GM12891 (cell line): ENCODE measurements around the gene KRT4.

ENCODE experiments used
- DNase-seq: peaks from one replicate; pipeline ENCODE4 v3.0.0; 2011; ENCODE audit warnings: low spot score; ENCODE audit not compliant: insufficient read length
- FAIRE-seq: peaks from 2 replicates; lab custom pipeline; 2011; peaks lifted over from hg19 to GRCh38; lab: Jason Lieb, UNC
- PAX5 ChIP-seq: IDR thresholded peaks from 2 replicates; pipeline ENCODE4 v1.6.1; 2011; ENCODE audit warnings: low read length, moderate library complexity, mild to moderate bottlenecking; ENCODE audit not compliant: insufficient read depth, severe bottlenecking
- POLR2A ChIP-seq: IDR thresholded peaks from 2 replicates; pipeline ENCODE4 v1.6.1; 2011; ENCODE audit warnings: low read depth, low read length, control low read depth
- POLR2AphosphoS5 ChIP-seq: IDR thresholded peaks from 2 replicates; pipeline ENCODE4 v1.6.1; 2011; ENCODE audit warnings: low read depth, low read length, control low read depth
- POU2F2 ChIP-seq: IDR thresholded peaks from 2 replicates; pipeline ENCODE4 v1.6.1; 2011; ENCODE audit warnings: low read depth, mild to moderate bottlenecking, control low read depth, low read length, moderate library complexity
- SPI1 ChIP-seq: IDR thresholded peaks from 2 replicates; pipeline ENCODE4 v1.6.1; 2011; ENCODE audit warnings: low read depth, low read length, control low read depth
- TAF1 ChIP-seq: IDR thresholded peaks from 2 replicates; pipeline ENCODE4 v1.6.1; 2011; ENCODE audit warnings: low read depth, low read length, control low read depth

KRT4 gene

GRCh38 chr12:52821826-52822660 is 8.1 kb upstream of the KRT4 start:
- no peak for DNase-seq
- TF ChIP-seq POLR2A (no peak), TAF1 (no peak), POLR2AphosphoS5 (no peak), POU2F2 (no peak), PAX5 (no peak), SPI1 (no peak)
- no peak for FAIRE-seq

- FAIRE-seq (no peak), DNase-seq (no peak)
- TF ChIP-seq SPI1 (no peak), TAF1 (no peak), POLR2A (no peak), POLR2AphosphoS5 (no peak), PAX5 (no peak), POU2F2 (no peak)
Measured at GRCh38 chr12:52821071-52821730, 7.3 kb upstream of the KRT4 start.

- no peak for DNase-seq
- TF ChIP-seq POLR2A (no peak), TAF1 (no peak), POU2F2 (no peak), POLR2AphosphoS5 (no peak), PAX5 (no peak), SPI1 (no peak)
Measured at GRCh38 chr12:52820521-52820920, 6.6 kb upstream of the KRT4 start.

DNA sequence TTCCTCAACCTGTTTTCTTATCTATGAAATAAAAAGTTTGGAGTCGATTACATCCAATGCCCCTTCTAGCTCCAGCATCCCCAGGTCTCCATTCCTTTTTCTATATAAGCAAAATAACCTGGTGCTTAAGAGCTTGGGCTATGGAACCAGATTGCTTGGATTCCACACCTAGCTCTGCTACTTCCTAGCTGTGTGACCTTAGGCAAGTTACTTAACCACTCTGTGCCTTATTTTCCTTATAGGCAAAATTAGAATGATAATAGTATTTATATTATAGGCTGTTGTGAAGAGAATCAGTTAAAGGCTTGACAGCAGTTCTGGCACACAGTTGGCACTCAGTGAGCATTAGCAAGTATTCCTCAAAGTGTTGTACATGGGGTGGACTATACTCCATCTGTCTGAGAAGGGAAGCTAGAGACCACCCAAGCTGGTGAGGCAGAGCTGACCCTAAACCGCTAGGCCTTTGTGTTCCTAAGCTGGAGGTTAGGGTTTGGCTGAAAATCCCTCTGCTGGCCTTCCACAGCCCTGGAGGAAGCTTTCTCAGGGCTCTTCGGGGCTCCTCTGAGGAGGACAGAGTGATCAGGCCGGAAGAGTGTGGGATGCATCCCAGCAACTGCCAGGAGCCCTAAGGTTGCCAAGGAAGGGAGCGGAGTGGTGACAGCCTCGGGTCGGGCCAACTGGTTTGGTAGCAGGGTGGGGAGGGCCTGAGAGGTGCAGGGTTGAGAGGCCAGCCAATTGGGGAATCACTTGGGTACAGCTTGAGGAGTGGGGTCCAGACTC is 6.0 kb upstream of the KRT4 start:
- FAIRE-seq, result no peak
- no peak for TF ChIP-seq SPI1
- TF ChIP-seq POLR2AphosphoS5, result no peak
- no peak for TF ChIP-seq PAX5
- TF ChIP-seq POLR2A, result no peak
- TF ChIP-seq TAF1, result no peak
- TF ChIP-seq POU2F2, result no peak
- no peak for DNase-seq

More at GRCh38 chr12:52820521-52820920, 6.6 kb upstream of the KRT4 start:
- no peak for FAIRE-seq

GRCh38 chr12:52818887-52819420 is 5.0 kb upstream of the KRT4 start:
- DNase-seq (no peak), FAIRE-seq (no peak)
- no peak for TF ChIP-seq PAX5
- TF ChIP-seq POLR2AphosphoS5, result no peak
- TF ChIP-seq TAF1, result no peak

GRCh38 chr12:52818388-52818787 is 4.5 kb upstream of the KRT4 start:
- DNase-seq (no peak), FAIRE-seq (no peak)
- no peak for TF ChIP-seq TAF1
- TF ChIP-seq POU2F2, result no peak
- TF ChIP-seq PAX5, result no peak
- no peak for TF ChIP-seq POLR2A
- no peak for TF ChIP-seq POLR2AphosphoS5
- no peak for TF ChIP-seq SPI1

- no peak for TF ChIP-seq POU2F2
- no peak for TF ChIP-seq PAX5
- TF ChIP-seq POLR2AphosphoS5, result no peak
- no peak for TF ChIP-seq TAF1
- TF ChIP-seq SPI1, result no peak
- TF ChIP-seq POLR2A, result no peak
- DNase-seq (no peak), FAIRE-seq (no peak)
Measured at GRCh38 chr12:52817699-52818238, 3.9 kb upstream of the KRT4 start.

GRCh38 chr12:52817003-52817698 is 3.2 kb upstream of the KRT4 start:
- FAIRE-seq (no peak), DNase-seq (no peak)
- TF ChIP-seq TAF1, result no peak
- no peak for TF ChIP-seq POLR2A
- TF ChIP-seq POLR2AphosphoS5, result no peak
- TF ChIP-seq POU2F2, result no peak
- no peak for TF ChIP-seq PAX5
- no peak for TF ChIP-seq SPI1
